NCI-H2029 treated with DMSO at 0.1 percent for 48 hours (cell line): ENCODE data around the gene KAT8.
A peak's percentile ranks its signal among the peaks of the same experiment; 100 is the strongest.

Experiments
- DNase-seq: peaks from one replicate; lab custom pipeline; 2025; lab: John Stamatoyannopoulos, UW

Gene KAT8

DNA sequence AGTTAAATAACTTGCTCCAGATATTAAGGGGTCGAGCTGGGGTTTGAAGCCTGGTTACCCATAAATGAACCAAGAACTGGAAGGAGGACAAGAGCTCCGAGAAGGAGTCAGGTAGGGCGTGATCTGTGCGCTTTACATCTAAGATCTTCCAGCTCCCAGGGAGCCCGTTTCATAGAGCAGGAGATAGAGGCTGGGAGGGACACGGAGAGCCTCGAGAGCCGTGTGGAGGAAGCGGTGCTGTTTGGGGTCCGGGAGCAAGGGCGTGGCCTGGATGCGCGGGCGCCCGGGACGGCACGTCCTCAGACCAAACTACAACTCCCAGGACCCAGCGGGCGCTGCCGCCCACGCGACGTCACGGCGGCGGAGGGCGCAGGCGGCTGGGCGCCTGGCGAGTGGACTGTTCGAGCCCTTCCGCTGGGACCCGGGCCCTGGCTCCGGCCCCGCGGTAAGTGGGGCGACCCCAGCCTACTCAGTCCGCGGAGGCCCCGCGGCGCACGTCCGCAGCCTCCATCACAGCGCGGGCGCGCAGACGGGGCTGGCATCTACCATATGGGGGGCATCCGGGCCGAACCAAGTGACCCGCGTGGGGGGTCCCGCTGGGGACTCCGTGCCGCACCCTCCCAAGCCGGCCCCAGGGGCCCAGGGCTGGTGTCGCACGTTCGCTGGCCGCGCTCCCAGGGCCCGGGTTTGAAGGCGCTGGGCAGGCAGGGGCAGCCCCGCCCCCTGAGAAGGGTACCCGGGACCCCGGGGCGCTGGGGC, 9.2 kb upstream of the KAT8 start, which contains the start of gene BCKDK:
BCKDK (plus strand) TSS at position 352 of the 759 bp plus-strand sequence. CDS start 838 bp downstream, outside the sequence.
- DNase-seq, result no peak

DNA sequence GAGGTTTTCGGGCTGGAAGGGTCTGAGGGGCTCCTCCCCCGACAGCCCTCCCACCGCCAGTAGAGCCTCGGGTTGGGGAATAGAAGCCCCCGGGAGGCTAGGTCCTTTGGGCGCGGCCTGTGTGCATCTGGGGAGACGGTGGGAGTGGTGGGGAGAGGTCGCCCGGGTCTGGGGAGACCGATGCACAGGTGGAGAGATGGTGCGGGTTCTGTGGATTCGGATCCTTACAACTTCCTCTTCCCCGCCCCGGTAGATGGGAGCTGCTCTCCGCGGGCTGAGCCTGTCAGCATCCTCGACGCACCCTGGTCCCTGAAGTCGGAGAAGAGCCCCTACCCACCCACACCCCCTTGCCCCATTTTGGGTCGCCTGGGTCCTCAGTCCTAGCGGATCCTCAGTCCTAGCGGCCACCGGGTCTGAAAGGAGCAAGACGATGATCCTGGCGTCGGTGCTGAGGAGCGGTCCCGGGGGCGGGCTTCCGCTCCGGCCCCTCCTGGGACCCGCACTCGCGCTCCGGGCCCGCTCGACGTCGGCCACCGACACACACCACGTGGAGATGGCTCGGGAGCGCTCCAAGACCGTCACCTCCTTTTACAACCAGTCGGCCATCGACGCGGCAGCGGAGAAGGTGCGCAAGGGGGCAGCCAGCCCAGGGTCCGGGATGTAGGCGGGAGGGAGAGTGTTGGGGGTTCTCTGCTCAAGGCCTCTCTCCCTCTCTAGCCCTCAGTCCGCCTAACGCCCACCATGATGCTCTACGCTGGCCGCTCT, 8.5 kb upstream of the KAT8 start:
- DNase-seq, result no peak

DNA sequence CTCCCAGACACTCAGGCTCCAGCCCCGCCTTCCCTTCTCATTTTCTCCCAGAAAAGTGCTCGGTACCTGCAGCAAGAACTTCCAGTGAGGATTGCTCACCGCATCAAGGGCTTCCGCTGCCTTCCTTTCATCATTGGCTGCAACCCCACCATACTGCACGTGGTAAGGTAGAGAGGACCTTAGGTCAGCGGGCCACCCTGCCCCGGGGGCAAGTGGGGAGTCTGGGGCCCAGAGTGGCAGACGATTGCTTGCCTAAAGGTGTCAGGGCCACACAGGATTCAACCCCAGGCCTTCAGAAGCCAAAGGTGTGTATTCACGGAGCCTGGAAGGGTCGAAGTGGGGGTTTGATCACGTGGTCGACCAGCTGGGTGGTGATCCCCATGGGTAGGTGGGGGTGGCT, 7.8 kb upstream of the KAT8 start:
- DNase-seq, result no peak

DNA sequence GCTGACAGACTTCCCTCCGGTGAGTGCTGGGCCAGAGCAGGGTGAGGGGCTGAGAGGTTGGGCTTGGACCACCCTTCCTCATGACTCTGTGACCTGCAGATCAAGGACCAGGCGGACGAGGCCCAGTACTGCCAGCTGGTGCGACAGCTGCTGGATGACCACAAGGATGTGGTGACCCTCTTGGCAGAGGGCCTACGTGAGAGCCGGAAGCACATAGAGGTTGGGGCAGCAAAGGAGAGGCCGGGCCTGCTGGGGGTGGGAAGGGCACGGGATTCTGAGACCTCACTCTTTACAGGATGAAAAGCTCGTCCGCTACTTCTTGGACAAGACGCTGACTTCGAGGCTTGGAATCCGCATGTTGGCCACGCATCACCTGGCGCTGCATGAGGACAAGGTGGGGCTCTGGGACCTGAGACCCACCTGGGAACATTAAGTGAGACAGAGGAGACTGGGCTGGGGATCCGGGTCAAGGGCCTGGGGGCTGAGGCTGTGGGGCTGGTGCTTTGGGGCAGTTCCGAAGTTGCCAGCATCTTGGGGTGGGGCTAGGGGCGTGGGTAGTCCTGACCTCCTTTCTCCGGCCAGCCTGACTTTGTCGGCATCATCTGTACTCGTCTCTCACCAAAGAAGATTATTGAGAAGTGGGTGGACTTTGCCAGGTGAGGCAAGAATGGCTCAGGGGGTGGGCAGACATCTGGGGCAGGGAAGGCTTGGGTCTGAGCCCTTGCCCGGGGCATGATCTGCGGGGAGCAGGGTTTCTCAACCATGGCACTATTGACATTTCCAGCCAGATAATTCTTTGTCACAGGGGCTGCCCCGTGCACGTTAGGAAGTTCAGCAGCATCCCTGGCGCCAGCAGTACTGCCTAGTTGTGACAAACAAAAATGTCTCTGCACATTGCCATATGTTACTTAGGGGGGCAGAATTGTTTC, 7.1 kb upstream of the KAT8 start:
- no peak for DNase-seq

DNA sequence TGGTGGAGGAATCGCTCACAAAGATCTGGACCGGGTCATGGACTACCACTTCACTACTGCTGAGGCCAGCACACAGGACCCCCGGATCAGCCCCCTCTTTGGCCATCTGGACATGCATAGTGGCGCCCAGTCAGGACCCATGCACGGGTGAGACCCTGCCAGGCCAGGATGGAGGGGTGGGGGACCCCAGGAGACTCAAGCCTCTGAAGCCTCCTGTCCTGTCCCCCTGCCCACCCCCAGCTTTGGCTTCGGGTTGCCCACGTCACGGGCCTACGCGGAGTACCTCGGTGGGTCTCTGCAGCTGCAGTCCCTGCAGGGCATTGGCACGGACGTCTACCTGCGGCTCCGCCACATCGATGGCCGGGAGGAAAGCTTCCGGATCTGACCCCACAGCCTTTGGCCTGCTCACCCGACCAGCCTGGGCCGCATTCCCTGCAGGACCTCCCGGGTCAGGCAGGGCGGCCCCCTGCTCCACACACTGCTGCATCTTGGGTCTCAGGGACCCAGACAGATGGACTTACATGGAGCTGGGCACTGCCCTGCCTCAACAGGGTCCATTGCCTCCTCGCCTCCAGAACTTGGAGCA, 5.5 kb upstream of the KAT8 start:
- no peak for DNase-seq

GRCh38 chr16:31112711-31113110, 4.8 kb upstream of the KAT8 start:
- no peak for DNase-seq

DNA sequence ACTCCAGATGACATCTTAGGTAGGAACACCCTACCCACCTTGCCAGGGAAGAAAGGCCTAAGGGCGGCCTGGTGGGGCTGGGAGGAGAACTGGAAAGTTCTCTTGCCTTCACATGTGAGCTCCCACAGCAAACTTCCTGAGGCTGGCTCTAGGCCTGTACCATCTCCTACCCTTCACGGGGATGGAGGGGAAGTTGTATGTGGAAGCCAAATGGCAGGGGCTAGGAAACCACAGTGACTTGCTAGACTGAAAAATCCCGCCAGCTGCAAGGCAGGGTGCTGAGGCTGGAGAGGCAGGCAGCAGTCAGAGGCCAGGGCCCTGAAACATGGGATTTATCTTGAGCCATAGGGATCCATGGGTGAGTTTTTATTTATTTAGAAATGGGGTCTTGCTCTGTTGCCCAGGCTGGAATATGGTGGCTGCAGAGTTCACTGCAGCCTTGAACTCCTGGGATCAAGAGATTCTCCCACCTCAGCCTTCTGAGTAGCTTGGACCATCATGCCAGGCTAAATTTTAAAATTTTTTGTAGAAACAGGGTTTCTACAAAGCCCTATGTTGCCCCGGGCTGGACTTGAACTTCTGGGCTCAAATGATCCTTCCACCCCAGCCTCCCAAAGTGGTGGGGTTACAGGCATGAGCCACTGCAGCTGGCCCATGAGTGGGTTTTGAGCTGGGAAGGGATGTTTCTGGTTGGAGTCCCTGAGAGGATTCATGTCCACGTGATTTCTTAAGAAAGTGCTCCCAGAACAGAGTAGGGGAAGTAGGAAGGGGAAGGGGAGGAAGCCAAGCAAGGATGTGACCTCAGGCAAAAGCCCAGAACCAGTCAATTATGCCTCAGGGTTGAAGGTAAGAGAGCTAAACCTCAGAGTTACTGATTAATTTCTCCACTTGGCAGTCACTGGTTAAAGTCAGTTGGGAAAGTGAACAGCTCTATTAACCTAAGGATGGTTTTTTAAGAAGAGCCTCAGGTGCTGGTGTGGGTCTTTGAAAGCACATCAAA, 4.0 kb upstream of the KAT8 start:
- DNase-seq, result no peak

GRCh38 chr16:31114468-31114867, 3.0 kb upstream of the KAT8 start:
- no peak for DNase-seq

- DNase-seq, result no peak
These were observed 1.0 kb downstream of the KAT8 start for GRCh38 chr16:31118223-31119155.

DNA sequence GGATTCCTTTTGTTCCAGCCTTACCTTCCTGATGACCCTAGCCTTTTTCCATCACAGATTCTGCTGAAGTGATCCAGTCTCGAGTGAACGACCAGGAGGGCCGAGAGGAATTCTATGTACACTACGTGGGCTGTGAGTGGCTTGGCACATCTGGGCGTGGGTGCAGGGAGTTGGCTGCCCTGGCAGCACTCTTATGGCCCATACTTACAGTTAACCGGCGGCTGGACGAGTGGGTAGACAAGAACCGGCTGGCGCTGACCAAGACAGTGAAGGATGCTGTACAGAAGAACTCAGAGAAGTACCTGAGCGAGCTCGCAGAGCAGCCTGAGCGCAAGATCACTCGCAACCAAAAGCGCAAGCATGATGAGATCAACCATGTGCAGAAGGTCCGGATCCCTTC, 2.7 kb downstream of the KAT8 start:
- no peak for DNase-seq

DNA sequence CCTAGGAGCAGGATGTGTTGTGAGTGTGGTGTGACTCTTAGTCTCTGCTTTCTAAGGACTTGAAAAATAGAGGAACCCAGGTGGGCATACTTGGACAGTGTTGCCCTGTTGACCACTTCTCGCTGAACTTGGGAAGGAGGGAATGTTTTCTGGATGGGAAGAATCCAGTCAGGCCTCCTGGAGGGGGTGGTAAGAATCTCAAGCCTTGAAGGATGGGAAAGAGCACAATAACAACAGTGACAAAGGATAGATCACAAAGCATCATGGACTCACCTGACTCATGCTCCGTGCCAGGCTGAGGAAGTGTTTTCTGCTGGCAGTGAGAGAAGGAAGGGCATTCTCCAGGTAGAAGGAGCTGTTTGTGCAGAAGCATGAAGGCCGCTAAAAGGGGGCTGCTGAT, 8.4 kb downstream of the KAT8 start:
- DNase-seq, result no peak

- peak; percentile 20 for DNase-seq
These were observed 9.7 kb downstream of the KAT8 start for GRCh38 chr16:31127182-31127581.

GRCh38 chr16:31128711-31129567, 11.5 kb downstream of the KAT8 start:
- no peak for DNase-seq

- no peak for DNase-seq
These were observed 12.3 kb downstream of the KAT8 start for GRCh38 chr16:31129568-31130335.

- no peak for DNase-seq
These were observed 12.9 kb downstream of the KAT8 start for GRCh38 chr16:31130336-31130891.

DNA sequence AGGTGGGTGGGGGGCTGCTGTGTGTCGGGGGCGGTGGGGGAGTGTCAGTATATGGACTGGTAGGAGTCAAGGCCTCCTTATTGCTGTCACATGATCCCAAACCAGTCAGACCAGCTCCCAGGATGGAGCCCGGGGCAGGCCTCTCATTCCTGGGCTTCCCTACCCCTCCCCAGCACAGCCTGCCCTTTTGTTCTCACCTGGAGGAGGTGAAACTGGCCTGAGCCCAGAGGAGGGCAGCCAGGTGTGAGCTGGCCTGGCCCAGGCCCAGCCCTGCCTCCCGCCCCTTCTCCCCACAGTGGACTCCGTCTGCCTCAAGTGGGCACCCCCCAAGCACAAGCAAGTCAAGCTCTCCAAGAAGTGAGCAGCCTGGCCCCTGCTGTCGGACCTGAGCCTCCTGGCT, 13.4 kb downstream of the KAT8 start:
- DNase-seq, result peak; percentile 58

- DNase-seq, result no peak
These were observed 14.0 kb downstream of the KAT8 start for GRCh38 chr16:31131416-31131815.
